Fibroblast of the aortic adventitia (primary cell): ENCODE results near the gene ZNF423. TPM values are rescaled to one million over a fixed set of nuclear protein-coding genes. Genes with fewer than 3 reads are reported as not detected.

Source experiments
- DNase-seq: peaks from one replicate; pipeline ENCODE4 v3.0.0-alpha.2; 2010; ENCODE audit warnings: low read depth
- H3K4me3 ChIP-seq: 2 replicates; pipeline ENCODE4 v1.5.1; 2011; ENCODE audit warnings: low read depth, mild to moderate bottlenecking, control low read depth, low read length, moderate library complexity
- CTCF ChIP-seq: IDR thresholded peaks from 2 replicates; pipeline ENCODE4 v1.5.1; 2011; ENCODE audit warnings: mild to moderate bottlenecking, low read length, control low read depth, inconsistent platforms; ENCODE audit not compliant: insufficient read depth
- total RNA-seq: library from RNA; depleted of rRNA; stranded (reverse); fragments of >200 nt; gene quantifications from 2 replicates; pipeline ENCODE4 v1.2.3, GENCODE V29; 2012; ENCODE audit warnings: low replicate concordance

Gene ZNF423
- total RNA-seq, 1 donor = 13.5 TPM

DNA sequence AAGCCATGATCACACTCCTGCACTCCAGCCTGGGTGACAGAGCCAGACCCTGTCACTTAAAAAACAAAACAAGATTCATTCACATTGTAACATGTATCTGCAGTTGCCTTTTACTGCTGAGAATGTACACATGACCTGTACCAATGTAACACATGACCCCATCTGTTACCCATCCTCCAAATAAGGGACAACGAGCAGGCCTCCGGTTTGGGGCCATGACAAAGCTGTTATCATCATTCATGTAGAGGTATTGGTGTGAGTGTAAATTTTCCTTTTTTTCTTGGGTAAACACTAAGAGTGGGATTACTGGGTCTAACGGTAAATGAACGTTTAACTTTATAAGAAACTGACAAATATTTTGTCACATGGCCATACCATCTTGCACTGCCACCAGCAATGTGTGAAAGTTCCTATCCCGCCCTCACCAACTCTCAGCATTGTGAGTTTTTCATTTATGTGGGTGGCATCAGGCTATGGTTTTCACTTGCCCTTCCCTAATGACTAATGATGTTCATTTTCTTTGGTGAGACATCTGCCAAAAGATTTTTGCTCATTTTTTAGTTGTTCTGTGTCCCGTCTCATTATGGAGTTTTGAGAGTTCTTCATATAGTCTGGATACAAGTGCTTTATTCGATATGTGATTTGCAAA is 336.8 kb downstream of the ZNF423 start:
- no peak for TF ChIP-seq CTCF
- no peak for DNase-seq
- no peak overlapping the region for H3K4me3 ChIP-seq

- no peak for TF ChIP-seq CTCF
- no peak for DNase-seq
- no peak overlapping the region for H3K4me3 ChIP-seq
Measured at GRCh38 chr16:49516382-49517036, 339.4 kb downstream of the ZNF423 start.

DNA sequence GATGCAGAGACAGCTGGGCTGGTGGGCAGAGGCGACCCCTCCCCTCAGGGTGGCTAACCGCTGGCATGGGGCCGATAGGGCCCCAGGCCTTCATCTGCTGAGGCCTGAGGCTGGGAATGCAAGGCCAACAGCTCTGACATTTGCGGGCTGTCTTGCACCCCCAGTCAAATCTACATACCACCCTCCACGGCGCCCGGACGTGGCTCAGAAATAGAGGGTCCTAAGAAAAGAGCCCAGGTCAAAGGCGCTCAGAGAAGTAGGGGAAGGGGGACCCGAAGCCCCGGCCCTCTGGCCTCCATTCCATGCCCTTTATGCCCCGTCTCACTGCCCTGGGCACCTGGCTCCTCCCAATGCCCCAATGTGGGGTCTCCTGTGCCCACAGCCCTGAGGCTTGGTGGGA is 340.1 kb downstream of the ZNF423 start:
- no peak for TF ChIP-seq CTCF

GRCh38 chr16:49515016-49515565 is 340.8 kb downstream of the ZNF423 start:
- H3K4me3 ChIP-seq = no peak overlapping the region
- DNase-seq = no peak
- TF ChIP-seq CTCF = no peak

More for the DNA sequence above, 340.1 kb downstream of the ZNF423 start:
- H3K4me3 ChIP-seq = no peak overlapping the region
- DNase-seq = no peak

- TF ChIP-seq CTCF = no peak
- no peak for DNase-seq
- H3K4me3 ChIP-seq = no peak overlapping the region
Measured at GRCh38 chr16:49514073-49514980, 341.6 kb downstream of the ZNF423 start.

GRCh38 chr16:49513040-49513439 is 342.9 kb downstream of the ZNF423 start:
- H3K4me3 ChIP-seq = no peak overlapping the region
- DNase-seq = peak; percentile 10
- peak; percentile 2 for TF ChIP-seq CTCF
